DMS53 treated with DMSO at 0.1 percent for 48 hours (cell line): Measurements from ENCODE around the gene DMRT2.
A peak's percentile ranks its signal among the peaks of the same experiment; 100 is the strongest.

ENCODE experiments used
- DNase-seq: peaks from one replicate; lab custom pipeline; 2025; ENCODE audit not compliant: unreplicated experiment; lab: John Stamatoyannopoulos, UW

The DMRT2 gene

DNA sequence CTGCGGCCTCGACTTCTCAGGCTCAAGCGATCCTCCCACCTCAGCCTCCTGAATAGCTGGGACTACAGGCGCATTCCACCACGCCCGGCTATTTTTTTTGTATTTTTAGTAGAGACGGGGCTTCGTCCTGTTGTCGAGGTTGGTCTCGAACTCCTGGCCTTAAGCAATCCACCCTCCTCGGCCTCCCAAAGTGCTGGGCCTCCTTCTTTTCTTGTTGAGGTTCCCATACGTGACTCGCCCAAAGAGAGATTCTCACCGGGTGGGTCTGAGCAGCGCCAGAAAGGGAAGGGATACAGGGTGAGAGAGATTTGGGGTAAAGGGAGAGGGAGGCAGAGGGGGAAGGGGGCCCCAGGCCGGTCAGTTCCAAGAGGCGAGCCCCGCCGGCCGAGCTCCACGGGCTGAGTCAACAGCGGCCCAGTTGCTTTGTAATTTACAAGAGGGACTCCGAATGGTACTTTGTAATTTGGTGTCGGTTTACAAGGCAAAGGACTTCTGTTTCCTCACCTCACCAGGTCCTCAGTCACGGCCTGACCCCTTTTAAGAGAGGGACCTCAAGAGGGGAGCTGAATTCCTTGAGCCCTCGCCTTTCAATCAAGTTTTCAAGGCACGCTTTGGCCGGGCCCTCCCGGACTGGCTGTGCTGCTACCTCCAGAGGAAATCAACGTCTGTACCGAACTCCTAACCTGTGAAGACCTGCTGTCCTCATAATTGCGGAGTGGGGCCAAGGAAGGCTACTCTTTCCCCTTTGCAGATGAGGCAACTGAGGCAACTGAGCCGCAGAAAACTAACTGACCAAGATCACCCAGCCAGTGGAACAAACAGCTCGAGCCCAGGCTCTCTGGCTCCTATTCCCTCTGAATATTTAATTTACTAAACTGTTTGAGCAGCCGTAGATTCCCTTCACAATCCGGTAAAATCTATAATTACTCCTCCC is 3.3 kb upstream of the DMRT2 start:
- DNase-seq: no peak

GRCh38 chr9:1047591-1048230 is 2.4 kb upstream of the DMRT2 start:
- no peak for DNase-seq

- DNase-seq: no peak
Measured at GRCh38 chr9:1048231-1048619, 1.9 kb upstream of the DMRT2 start.

DNA sequence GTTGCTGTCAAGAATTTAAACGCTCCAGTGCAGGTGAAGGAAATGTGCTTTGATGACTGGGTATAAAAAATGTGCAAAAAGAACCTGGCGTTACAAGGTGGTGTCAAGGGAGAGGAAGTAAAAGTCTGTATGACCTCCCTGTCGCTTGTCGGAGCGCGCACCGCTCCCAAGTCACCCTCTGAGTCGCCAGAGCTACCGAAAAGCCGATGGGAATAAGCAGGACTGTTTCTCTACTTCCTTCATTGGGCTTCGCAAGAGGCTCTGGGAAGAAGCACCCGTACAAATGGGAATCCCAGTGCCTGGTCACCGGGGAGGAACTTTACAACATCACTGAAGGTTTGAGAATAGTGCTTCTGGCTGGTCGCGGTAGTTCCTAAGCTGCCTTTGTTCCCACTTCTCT is 1.3 kb upstream of the DMRT2 start:
- no peak for DNase-seq

DNA sequence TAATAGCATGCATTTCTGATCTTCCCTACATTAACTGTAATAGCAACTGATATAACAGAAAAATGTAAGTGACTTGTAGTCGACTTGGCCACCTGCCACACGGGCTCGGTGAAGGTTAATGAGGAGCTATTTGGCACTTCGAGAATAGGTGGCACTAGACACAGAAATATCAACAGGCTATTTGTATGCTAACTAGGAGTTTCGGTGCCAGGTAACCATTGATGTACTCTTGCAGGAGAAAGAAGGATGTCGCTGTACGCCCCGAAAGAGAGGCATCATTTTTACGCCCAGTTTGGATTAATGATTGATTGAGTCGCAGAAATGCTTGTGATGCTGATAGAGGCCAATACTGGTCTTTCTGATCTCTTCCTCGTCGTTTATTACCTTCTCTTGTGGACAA is 516 bp upstream of the DMRT2 start:
- DNase-seq: peak; percentile 40

DNA sequence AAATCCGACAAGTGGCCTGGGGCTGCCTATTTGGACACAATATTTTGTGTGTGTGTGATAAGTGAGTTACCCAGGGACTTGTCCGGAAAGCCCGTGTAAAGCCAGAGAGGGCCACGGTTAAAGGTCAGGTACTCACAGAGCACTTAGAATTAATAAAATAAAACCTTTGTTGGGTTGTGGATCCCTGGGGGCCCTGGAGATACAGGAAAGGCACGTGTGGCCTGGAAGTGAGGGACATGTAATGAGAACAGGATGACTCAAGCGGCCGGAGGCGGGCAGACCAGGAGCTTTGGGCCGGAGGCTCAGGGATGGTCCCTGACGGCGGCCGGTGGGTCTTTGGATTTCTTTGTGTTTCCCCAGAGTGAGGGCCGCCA is 1.0 kb downstream of the DMRT2 start:
- DNase-seq: no peak

GRCh38 chr9:1051584-1052275 is 1.6 kb downstream of the DMRT2 start:
- peak; percentile 12 for DNase-seq

- DNase-seq: no peak
Measured at GRCh38 chr9:1052365-1053281, 2.5 kb downstream of the DMRT2 start.

DNA sequence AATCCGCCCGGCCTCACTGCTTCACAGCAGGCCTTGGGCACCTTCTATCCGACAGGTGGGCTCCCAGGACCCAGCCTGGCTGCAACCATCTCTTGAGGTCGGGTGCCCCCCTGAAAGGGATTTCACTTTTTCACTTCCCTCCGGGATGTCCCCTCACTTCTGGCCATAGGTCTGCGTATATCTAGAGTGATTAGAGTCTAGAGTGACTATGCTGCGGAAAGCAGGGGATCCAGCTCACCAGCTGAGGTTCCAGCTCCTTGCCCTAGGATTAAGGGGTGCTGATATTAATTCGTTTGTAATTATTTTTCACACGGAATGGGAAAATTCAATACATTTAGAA is 3.1 kb downstream of the DMRT2 start:
- no peak for DNase-seq

GRCh38 chr9:1053986-1054425 is 3.8 kb downstream of the DMRT2 start:
- DNase-seq: no peak

GRCh38 chr9:1055166-1055565 is 5.0 kb downstream of the DMRT2 start:
- DNase-seq: no peak

DNA sequence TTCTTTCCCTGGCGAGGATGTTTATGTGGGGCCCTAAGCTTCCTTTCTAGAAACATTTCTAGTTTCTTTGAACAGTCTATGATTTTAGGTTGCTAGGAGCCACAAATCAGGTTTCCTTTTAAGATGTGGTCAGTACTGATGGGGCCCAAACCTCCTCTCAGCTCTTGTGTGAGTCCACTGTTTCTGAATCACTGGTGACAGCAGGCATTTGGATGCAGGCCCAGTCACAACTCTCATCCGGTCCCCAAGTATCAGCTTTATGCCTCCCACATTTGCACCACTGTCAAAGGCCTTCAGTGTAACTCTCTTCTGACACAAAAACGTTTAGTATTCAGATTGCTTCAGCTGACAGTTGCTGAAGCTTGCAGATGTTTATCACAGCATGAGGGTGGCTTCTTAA is 7.8 kb downstream of the DMRT2 start:
- no peak for DNase-seq

DNA sequence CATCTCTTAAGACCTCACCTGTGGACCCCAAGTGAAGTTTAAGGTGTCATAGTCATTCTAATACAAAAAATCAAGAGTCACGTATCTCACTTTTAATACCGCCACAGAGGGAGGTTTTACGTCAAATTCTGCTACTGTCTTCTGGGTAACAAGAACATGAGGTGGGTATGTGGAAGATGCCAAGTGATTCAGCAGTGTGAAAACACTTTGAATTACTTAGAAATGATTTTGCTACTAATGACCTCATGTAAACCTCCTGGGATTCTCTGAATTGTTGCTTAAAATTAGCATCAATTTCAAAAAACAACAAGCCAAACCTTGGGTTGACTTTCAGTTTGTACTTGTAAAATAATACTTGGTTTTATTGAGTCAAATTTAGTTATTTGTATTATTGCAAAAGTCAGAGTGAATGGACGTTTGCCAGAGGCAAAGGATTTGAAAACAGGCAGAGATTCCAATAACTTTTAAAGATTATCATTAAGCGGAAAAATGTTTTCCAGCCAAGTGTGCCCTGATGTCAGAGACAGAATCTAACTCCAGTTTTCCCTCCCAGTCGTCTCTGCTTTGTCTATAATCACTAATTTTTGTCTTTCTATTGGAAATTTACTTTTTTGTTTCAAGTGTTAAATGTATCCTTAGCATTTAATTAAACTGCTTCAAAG is 8.8 kb downstream of the DMRT2 start:
- no peak for DNase-seq

- no peak for DNase-seq
Measured at GRCh38 chr9:1065130-1065529, 15.0 kb downstream of the DMRT2 start.

DNA sequence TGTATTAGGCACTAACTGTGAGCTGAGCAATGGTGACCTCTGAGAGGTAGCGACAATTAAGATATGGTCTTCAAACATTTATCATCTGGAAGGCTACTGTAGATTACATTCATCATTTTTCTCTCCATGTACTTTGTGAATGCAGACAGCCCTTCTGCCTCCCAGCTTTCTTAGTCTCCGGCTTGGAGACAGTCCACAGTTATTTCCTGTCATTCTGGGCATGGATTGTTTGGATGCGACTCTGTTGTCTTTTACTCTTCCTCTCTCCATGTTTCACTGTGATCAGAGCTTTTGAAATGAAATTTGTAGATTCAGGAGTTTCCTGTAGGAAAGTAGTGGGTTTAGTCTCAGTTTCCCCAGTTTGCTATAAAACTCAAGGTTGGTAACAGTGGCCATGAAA is 20.5 kb downstream of the DMRT2 start:
- no peak for DNase-seq

GRCh38 chr9:1071730-1072129 is 21.6 kb downstream of the DMRT2 start:
- peak; percentile 34 for DNase-seq

- DNase-seq: no peak
Measured at GRCh38 chr9:1073497-1073896, 23.3 kb downstream of the DMRT2 start.

- DNase-seq: no peak
Measured at GRCh38 chr9:1077616-1078015, 27.5 kb downstream of the DMRT2 start.

DNA sequence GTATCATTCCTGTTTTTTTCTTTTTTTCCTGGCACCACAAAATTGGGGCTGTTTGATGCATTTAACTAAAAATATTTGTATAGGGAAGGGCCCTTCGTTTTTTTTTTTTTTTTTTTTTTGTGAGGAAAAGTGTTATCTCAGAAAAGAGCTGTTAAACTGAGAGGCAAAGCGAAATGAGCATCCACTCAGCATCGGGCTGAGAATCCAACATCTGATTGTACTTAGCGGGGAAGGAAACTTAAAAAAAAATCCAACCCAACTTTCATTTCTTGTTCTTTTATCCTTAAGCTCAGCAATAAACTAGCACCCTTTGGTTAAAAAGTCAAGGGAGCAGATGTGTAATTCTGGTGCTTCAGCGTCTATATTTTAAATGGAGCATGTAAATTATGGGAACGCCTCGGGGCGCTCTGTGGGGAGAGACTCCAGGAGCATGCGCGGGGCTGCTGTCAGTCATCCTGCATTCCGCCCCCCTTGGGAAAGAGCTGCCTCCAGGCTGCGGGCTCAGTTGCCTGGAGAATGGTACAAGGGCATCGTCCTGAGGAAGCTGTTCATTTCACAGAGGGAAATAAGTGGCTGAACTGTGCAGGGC is 33.3 kb downstream of the DMRT2 start:
- peak; percentile 4 for DNase-seq

GRCh38 chr9:1085086-1085485 is 34.9 kb downstream of the DMRT2 start:
- DNase-seq: no peak
